CD4-positive, alpha-beta T cell (primary cell): ENCODE results near the gene MAP3K7CL. TPM values are rescaled to one million over a fixed set of nuclear protein-coding genes. Genes with fewer than 3 reads are reported as not detected.
A peak's percentile ranks its signal among the peaks of the same experiment; 100 is the strongest.

ENCODE experiments used
- ATAC-seq: fragments of 200-7000 bp; cut with Tn5 transposase; one replicate; pipeline ENCODE4 v1.10.0; 2022; ENCODE audit warnings: mild to moderate bottlenecking; ENCODE audit not compliant: poor library complexity
- CTCF ChIA-PET: fragments of 350-600 bp; sonication (Branson Sonifier 250); formaldehyde crosslinking; loops from one replicate; lab custom pipeline; 2021; ENCODE audit warnings: antibody characterized with exemption, inconsistent platforms; lab: Charles Lee
- POLR2A ChIA-PET: fragments of 350-600 bp; sonication (Branson Sonifier 250); formaldehyde crosslinking; loops from one replicate; lab custom pipeline; 2021; ENCODE audit warnings: antibody characterized with exemption, inconsistent platforms; lab: Charles Lee
- DNase-seq, 14 experiments: peaks; one replicate each; pipeline ENCODE4 v3.0.0-alpha.2; 2013 to 2020; ENCODE audit warnings: mixed read lengths in 2 of 14
- H3K27ac ChIP-seq, 2 donors: one replicate each; pipeline versions ENCODE4 v1.5.1 to v1.7.0; 2013; ENCODE audit warnings: low read length in 2 of 2, low read depth in 1 of 2, mild to moderate bottlenecking in 1 of 2
- H3K27me3 ChIP-seq, 2 experiments: 1 replicate in 1 of 2; 2 replicates in 1 of 2; pipeline versions ENCODE4 v1.6.1 to v1.7.0; 2013; ENCODE audit warnings: low read length in 2 of 2, control low read depth in 1 of 2, mild to moderate bottlenecking in 1 of 2, moderate library complexity in 1 of 2; ENCODE audit not compliant: insufficient read depth in 2 of 2, control insufficient read depth in 1 of 2
- H3K36me3 ChIP-seq: one replicate; pipeline ENCODE4 v1.6.1; 2013; ENCODE audit warnings: low read length, control low read depth; ENCODE audit not compliant: insufficient read depth
- H3K4me1 ChIP-seq: one replicate; pipeline ENCODE4 v1.6.1; 2013; ENCODE audit warnings: low read length, control low read depth; ENCODE audit not compliant: insufficient read depth
- H3K4me3 ChIP-seq: one replicate; pipeline ENCODE4 v1.5.1; 2013; ENCODE audit warnings: mild to moderate bottlenecking, low read length, moderate library complexity
- H3K9me3 ChIP-seq, 2 experiments: 1 replicate in 1 of 2; 2 replicates in 1 of 2; pipeline versions ENCODE4 v1.6.1 to v1.7.0; 2013; ENCODE audit warnings: low read length in 2 of 2, mild to moderate bottlenecking in 2 of 2, control low read depth in 1 of 2, moderate library complexity in 1 of 2; ENCODE audit not compliant: control insufficient read depth in 1 of 2, insufficient read depth in 1 of 2
- H3K27ac Mint-ChIP-seq: one replicate; pipeline ENCODE4 v1.8.0; 2020; ENCODE audit warnings: mixed read lengths
- H3K27me3 Mint-ChIP-seq: one replicate; pipeline ENCODE4 v1.8.0; 2021; ENCODE audit warnings: mixed read lengths
- H3K36me3 Mint-ChIP-seq: one replicate; pipeline ENCODE4 v1.8.0; 2021; ENCODE audit warnings: low read depth, mixed read lengths
- H3K4me1 Mint-ChIP-seq: one replicate; pipeline ENCODE4 v1.8.0; 2021; ENCODE audit warnings: low read depth, mixed read lengths
- H3K4me3 Mint-ChIP-seq: one replicate; pipeline ENCODE4 v1.8.0; 2020; ENCODE audit warnings: mild to moderate bottlenecking, mixed read lengths
- H3K9me3 Mint-ChIP-seq: one replicate; pipeline ENCODE4 v1.8.0; 2020; ENCODE audit warnings: mixed read lengths
- CTCF ChIP-seq: fragments of 200-600 bp; IDR thresholded peaks from one replicate; pipeline ENCODE4 v1.8.0; 2022; ENCODE audit warnings: antibody characterized with exemption, mild to moderate bottlenecking
- intact Hi-C, 2 experiments: fragments of 100-400 bp; cut with DNase I in 1 of 2; cut with micrococcal nuclease in 1 of 2; formaldehyde crosslinking; loops; one replicate each; pipeline versions ENCODE4 v1.15.1 to v1.9.0; 2023 to 2025; cut with DNase I, micrococcal nuclease
- total RNA-seq, 174 experiments: library from RNA in 2 of 174; stranded (reverse) in 2 of 174; gene quantifications; one replicate each; pipeline ENCODE4 v1.2.3 and lab custom pipeline; 2021 to 2026

MAP3K7CL gene
- total RNA-seq, 2 experiments from 2014 or later = 4.6 to 4.7 TPM

- H3K4me3 Mint-ChIP-seq = no peak overlapping the region
- peaks cover 8% of the 10 kb centered on the region for H3K9me3 Mint-ChIP-seq
- POLR2A ChIA-PET = no interaction called here
- no peak overlapping the region for H3K27ac Mint-ChIP-seq
- peaks cover 11% of the 10 kb centered on the region for H3K4me1 ChIP-seq
- H3K4me1 Mint-ChIP-seq = peaks cover 19% of the 10 kb centered on the region
- intact Hi-C loops = no loop called here
- H3K27me3 Mint-ChIP-seq = no peaks in the 10 kb centered on the region
- no peaks in the 10 kb centered on the region for H3K36me3 ChIP-seq
- no peak overlapping the region for H3K27ac ChIP-seq
- CTCF ChIA-PET = no interaction called here
- no peak overlapping the region for H3K4me3 ChIP-seq
- H3K27me3 ChIP-seq = no peaks in the 10 kb centered on the region
- no peak for DNase-seq
- H3K36me3 Mint-ChIP-seq = peaks cover 7% of the 10 kb centered on the region
- H3K9me3 ChIP-seq = peaks cover 0 to 4% of the 10 kb centered on the region in 2 experiments
- no peak for ATAC-seq
- no peak for TF ChIP-seq CTCF
Measured at GRCh38 chr21:29194342-29194741, 63.9 kb downstream of the MAP3K7CL start.

GRCh38 chr21:29194847-29195246, 64.4 kb downstream of the MAP3K7CL start:
- ChIA-PET CTCF (no interaction called here), POLR2A (no interaction called here)
- Histone ChIP-seq H3K4me1 (peaks cover 11% of the 10 kb centered on the region), H3K4me3 (no peak overlapping the region), H3K27me3 (no peaks in the 10 kb centered on the region), H3K27ac (no peak overlapping the region), H3K9me3 (peaks cover 0 to 4% of the 10 kb centered on the region in 2 experiments), H3K36me3 (no peaks in the 10 kb centered on the region)
- no peak for DNase-seq
- peaks cover 19% of the 10 kb centered on the region for H3K4me1 Mint-ChIP-seq
- H3K36me3 Mint-ChIP-seq = peaks cover 7% of the 10 kb centered on the region
- no peak for ATAC-seq
- no peak overlapping the region for H3K4me3 Mint-ChIP-seq
- TF ChIP-seq CTCF = no peak
- H3K27ac Mint-ChIP-seq = no peak overlapping the region
- H3K9me3 Mint-ChIP-seq = peaks cover 8% of the 10 kb centered on the region
- H3K27me3 Mint-ChIP-seq = no peaks in the 10 kb centered on the region
- intact Hi-C loops = loop anchor here in 1 of 2 experiments (5.0 kb wide), 1 partner anchor 102 kb away; the partner anchor contains the start of gene BACH1

GRCh38 chr21:29195981-29196669, 65.7 kb downstream of the MAP3K7CL start:
- Mint-ChIP-seq H3K4me3 (peak overlapping the region; percentile 55), H3K27ac (peak overlapping the region; percentile 66), H3K4me1 (peaks cover 19% of the 10 kb centered on the region), H3K9me3 (peaks cover 16% of the 10 kb centered on the region), H3K36me3 (peaks cover 14% of the 10 kb centered on the region), H3K27me3 (no peaks in the 10 kb centered on the region)
- ChIA-PET CTCF (interaction anchor here (0.7 to 0.8 kb wide), 2 partner anchors 36 to 92 kb away, joined by 3 read pairs; no protein-coding TSS in a partner anchor), POLR2A (interaction anchor here (0.7 to 1.3 kb wide), 2 partner anchors 103 to 1623 kb away, joined by 3 read pairs; no protein-coding TSS in a partner anchor)
- DNase-seq (peak; percentile 16 to 91 (median 40)), ATAC-seq (peak; percentile 97)
- Histone ChIP-seq H3K36me3 (no peaks in the 10 kb centered on the region), H3K27ac (peak overlapping the region in 1 of 2 donors; percentile 84), H3K9me3 (peaks cover 4 to 6% of the 10 kb centered on the region in 2 experiments), H3K27me3 (no peaks in the 10 kb centered on the region), H3K4me1 (peaks cover 11% of the 10 kb centered on the region), H3K4me3 (peak overlapping the region; percentile 44)
- intact Hi-C loops = loop anchor here (2.0 to 5.0 kb wide), 2 partner anchors 101 to 103 kb away; partner anchors contain the start of gene BACH1 (in 2 of the 2)
- TF ChIP-seq CTCF = peak; percentile 50
